Bronchial epithelial cell (primary cell): Measurements from ENCODE around the gene PLG. TPM values are rescaled to one million over a fixed set of nuclear protein-coding genes. Genes with fewer than 3 reads are reported as not detected.
"Not testable (repeated sequence)": the region's sequence is repeated elsewhere in the genome, so short reads cannot be mapped to it uniquely, and the experiment has no call there.

Experiments
- DNase-seq: peaks from one replicate; pipeline ENCODE4 v3.0.0-alpha.2; 2010; ENCODE audit warnings: low read depth
- FAIRE-seq: peaks from 2 replicates; lab custom pipeline; 2011; peaks lifted over from hg19 to GRCh38; lab: Jason Lieb, UNC
- H3K27me3 ChIP-seq: 2 replicates; pipeline ENCODE4 v1.5.1; 2011; ENCODE audit warnings: low read length; ENCODE audit not compliant: control insufficient read depth, insufficient read depth
- H3K36me3 ChIP-seq: 2 replicates; pipeline ENCODE4 v1.5.1; 2011; ENCODE audit warnings: low read length; ENCODE audit not compliant: control insufficient read depth, insufficient read depth
- H3K4me3 ChIP-seq: 2 replicates; pipeline ENCODE4 v1.5.1; 2011; ENCODE audit warnings: mild to moderate bottlenecking, low read depth, low read length, control low read depth
- CTCF ChIP-seq: IDR thresholded peaks from 2 replicates; pipeline ENCODE4 v1.5.1; 2011; ENCODE audit warnings: mild to moderate bottlenecking, moderate library complexity, low read length, control low read depth, inconsistent platforms; ENCODE audit not compliant: insufficient read depth, severe bottlenecking
- total RNA-seq: library from RNA; depleted of rRNA; stranded (reverse); fragments of >200 nt; gene quantifications from 2 replicates; pipeline ENCODE4 v1.2.1, GENCODE V29; 2014

The PLG gene
- total RNA-seq, 1 donor from 2014 or later, result not detected

DNA sequence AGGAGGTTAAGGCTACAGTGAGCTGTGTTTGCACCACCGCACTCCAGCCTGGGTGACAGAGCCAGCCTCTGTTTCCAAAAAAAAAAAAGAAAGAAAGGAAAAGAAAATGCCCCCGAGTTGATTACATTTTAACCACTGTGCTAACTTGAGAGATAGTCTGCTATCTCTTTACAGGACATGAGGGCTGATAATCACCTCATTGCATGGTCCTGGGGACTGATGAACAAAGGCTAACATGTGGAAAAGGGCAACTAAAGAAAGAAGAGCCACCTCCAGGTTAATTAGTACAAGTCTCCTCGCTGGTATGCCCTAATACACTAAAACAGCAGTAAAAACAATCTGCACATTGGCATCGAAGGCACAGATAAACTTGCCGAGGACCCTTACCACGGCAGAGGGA, 4.2 kb upstream of the PLG start:
- Histone ChIP-seq H3K36me3 (no peaks in the 10 kb centered on the region), H3K27me3 (no peaks in the 10 kb centered on the region), H3K4me3 (no peak overlapping the region)
- DNase-seq (no peak), FAIRE-seq (no peak)
- no peak for TF ChIP-seq CTCF

DNA sequence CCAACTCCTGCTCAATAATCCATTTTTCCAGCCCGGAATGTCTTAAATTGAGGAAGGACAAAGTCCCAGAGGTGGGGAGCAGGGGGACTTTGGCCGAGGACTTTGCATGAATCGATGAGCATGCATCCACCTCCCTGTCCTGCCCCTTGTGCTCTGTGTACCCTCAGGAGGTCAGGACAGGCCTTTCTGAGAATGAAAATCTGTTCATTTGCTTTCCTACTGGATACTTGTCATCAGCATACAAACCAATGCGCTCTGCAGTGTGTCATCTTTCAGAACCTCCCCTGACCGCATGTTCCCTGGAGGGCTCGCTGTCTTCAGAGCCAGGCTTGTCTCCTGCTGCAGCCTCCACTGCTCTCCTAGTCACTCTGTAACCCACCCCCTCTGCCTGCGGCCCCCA, 2.6 kb downstream of the PLG start:
- FAIRE-seq, H3K4me3 ChIP-seq, H3K36me3 ChIP-seq, DNase-seq, H3K27me3 ChIP-seq: not testable (repeated sequence)

DNA sequence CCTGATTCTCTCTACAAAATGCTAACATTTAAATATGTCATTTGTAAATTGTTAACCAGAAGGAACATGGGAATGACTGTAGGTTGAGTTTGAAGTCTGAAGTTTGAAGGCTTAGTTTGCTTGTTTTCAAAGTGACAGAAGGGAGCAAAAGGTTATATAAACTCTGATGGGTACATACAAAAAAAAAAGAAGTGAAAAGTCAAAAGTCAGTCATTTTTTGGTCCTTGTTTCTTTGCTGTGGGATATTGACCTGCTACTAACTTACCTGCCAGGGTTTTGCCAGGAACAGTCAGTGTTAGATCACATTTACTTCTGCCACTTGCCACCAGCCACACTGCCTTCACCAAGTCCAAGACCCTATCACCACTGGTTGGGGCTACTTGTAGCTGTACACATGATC, 6.9 kb downstream of the PLG start:
- not testable (repeated sequence) for DNase-seq, FAIRE-seq, H3K4me3 ChIP-seq, H3K27me3 ChIP-seq, H3K36me3 ChIP-seq

GRCh38 chr6:160714731-160715316, 12.8 kb downstream of the PLG start:
- no peak for TF ChIP-seq CTCF
- Histone ChIP-seq H3K27me3 (no peaks in the 10 kb centered on the region), H3K36me3 (no peaks in the 10 kb centered on the region), H3K4me3 (no peak overlapping the region)
- FAIRE-seq (no peak), DNase-seq (no peak)

DNA sequence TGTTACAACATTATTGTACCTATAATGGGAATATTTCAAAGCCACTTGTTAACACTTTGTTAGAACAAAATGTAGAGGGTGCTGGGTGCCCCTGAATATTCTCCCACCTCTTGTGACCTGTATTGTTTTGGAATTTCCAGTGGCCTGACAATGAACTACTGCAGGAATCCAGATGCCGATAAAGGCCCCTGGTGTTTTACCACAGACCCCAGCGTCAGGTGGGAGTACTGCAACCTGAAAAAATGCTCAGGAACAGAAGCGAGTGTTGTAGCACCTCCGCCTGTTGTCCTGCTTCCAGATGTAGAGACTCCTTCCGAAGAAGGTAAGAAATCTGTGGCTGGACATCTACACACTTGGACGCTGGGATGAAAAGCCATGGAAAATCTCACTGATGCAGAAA, 28.9 kb downstream of the PLG start:
- DNase-seq, result no peak
- Histone ChIP-seq H3K27me3 (peaks cover 2% of the 10 kb centered on the region), H3K4me3 (no peak overlapping the region), H3K36me3 (no peaks in the 10 kb centered on the region)
- TF ChIP-seq CTCF, result peak; percentile 9
- FAIRE-seq, result no peak

DNA sequence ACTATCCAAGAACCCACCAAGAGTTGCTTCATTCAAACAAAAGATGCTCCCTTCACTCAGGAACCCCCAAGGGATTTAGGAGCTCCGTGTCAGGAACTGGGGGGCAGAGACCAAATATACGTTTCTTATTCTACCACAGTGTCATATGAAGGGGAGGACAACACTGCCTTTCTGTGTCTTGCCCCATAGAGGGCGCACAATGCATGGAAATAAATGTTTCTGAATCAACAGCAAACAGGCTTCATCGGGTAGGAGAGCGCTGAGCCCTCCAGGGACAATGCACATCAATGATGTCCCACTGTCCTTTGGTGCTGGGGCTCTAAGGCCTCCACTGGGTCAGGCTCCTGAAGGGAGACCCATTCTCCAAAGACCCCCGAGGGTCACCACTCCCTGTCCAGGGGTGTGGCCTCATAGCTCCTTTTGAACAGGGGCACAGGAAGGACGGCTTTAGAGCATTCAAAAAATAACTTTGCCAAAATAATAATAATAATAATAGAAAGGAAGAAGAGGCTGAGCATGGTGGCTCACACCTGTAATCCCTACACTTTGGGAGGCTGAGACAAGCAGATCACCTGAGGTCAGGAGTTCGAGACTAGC, 31.1 kb downstream of the PLG start:
- H3K4me3 ChIP-seq, result no peak overlapping the region
- peaks cover 2% of the 10 kb centered on the region for H3K27me3 ChIP-seq
- peak; percentile 53 for DNase-seq
- FAIRE-seq, result no peak
- TF ChIP-seq CTCF, result peak; percentile 76
- no peaks in the 10 kb centered on the region for H3K36me3 ChIP-seq

DNA sequence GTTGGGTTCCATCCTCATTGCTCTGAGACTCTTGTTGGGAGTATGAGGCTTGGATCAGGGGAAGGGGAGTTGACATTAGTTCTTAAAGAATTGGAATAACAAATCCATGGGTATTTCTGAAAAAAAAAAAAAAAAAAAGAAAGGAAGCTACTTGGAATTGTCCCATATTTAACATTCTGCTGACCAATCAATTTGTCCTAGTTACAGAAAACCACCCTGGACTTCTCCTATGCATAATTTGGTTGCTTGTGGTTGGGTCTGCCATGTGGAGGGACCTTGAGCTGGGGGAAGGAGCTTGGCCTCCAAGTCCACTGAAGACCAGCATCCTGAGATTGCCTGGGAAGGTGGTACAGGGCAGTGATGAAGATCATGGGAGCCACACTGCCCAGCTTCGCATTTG, 32.6 kb downstream of the PLG start:
- no peak for TF ChIP-seq CTCF
- no peaks in the 10 kb centered on the region for H3K36me3 ChIP-seq
- DNase-seq (no peak), FAIRE-seq (no peak)
- no peak overlapping the region for H3K4me3 ChIP-seq
- H3K27me3 ChIP-seq, result peaks cover 2% of the 10 kb centered on the region
